HEK293 (cell line): ENCODE data around the gene BLOC1S6.

Experiments
- CTCF ChIA-PET: fragments of 350-600 bp; formaldehyde crosslinking; extraction: SDS; loops from one replicate; lab custom pipeline; 2021; ENCODE audit warnings: antibody characterized with exemption; lab: Yijun Ruan, JAX
- POLR2A ChIA-PET: fragments of 300-600 bp; formaldehyde crosslinking; extraction: SDS; loops from one replicate; lab custom pipeline; 2020; ENCODE audit warnings: antibody characterized with exemption, inconsistent platforms; lab: Yijun Ruan, JAX
- H3K27ac ChIP-seq: fragments of 200-500 bp; sonication (Bioruptor generic); 2 replicates; pipeline ENCODE4 v1.5.1; 2014; ENCODE audit warnings: low read depth, low read length, control low read depth, inconsistent platforms; ENCODE audit errors: extremely low read depth
- H3K36me3 ChIP-seq, 2 experiments: fragments of 200-500 bp in 1 of 2; sonication (Bioruptor generic) in 1 of 2; 1 replicate in 1 of 2; 2 replicates in 1 of 2; pipeline ENCODE4 v1.5.1; 2014 to 2017; ENCODE audit warnings: inconsistent platforms in 2 of 2, low read length in 2 of 2; ENCODE audit not compliant: control insufficient read depth in 2 of 2, insufficient read depth in 1 of 2
- H3K4me1 ChIP-seq: fragments of 200-500 bp; sonication (Bioruptor generic); 2 replicates; pipeline ENCODE4 v1.5.1; 2014; ENCODE audit warnings: mild to moderate bottlenecking, low read length, inconsistent platforms; ENCODE audit not compliant: control insufficient read depth, insufficient read depth
- H3K4me3 ChIP-seq: 2 replicates; pipeline ENCODE4 v1.5.1; 2011; ENCODE audit warnings: low read depth, mild to moderate bottlenecking, control low read depth, low read length, moderate library complexity
- H3K9me3 ChIP-seq: fragments of 200-500 bp; sonication (Bioruptor generic); 2 replicates; pipeline ENCODE4 v1.5.1; 2014; ENCODE audit warnings: low read depth, low read length, inconsistent platforms; ENCODE audit not compliant: control insufficient read depth, insufficient read depth
- OVOL3 ChIP-seq: fragments of 450-650 bp; formaldehyde crosslinking; IDR thresholded peaks from 2 replicates; pipeline ENCODE4 v1.5.1; 2016; ENCODE audit warnings: missing biosample characterization, missing genetic modification characterization
- ZFHX2 ChIP-seq: fragments of 450-650 bp; formaldehyde crosslinking; conservative IDR thresholded peaks from 2 replicates; pipeline ENCODE4 v1.5.1; 2016; ENCODE audit warnings: missing biosample characterization, missing genetic modification characterization
- ZNF10 ChIP-seq: fragments of 450-650 bp; formaldehyde crosslinking; IDR thresholded peaks from 2 replicates; pipeline ENCODE4 v1.5.1; 2017; ENCODE audit warnings: missing biosample characterization, missing genetic modification characterization
- ZNF155 ChIP-seq: fragments of 450-650 bp; formaldehyde crosslinking; IDR thresholded peaks from 2 replicates; pipeline ENCODE4 v1.5.1; 2016; ENCODE audit warnings: missing biosample characterization, missing genetic modification characterization
- ZNF157 ChIP-seq: fragments of 450-650 bp; formaldehyde crosslinking; IDR thresholded peaks from 2 replicates; pipeline ENCODE4 v1.5.1; 2016; ENCODE audit warnings: missing biosample characterization, missing genetic modification characterization
- ZNF350 ChIP-seq: fragments of 450-650 bp; formaldehyde crosslinking; IDR thresholded peaks from 2 replicates; pipeline ENCODE4 v1.5.0; 2017; ENCODE audit warnings: missing biosample characterization, mild to moderate bottlenecking, missing genetic modification characterization
- ZNF521 ChIP-seq: fragments of 450-650 bp; formaldehyde crosslinking; IDR thresholded peaks from 2 replicates; pipeline ENCODE4 v1.5.1; 2017; ENCODE audit warnings: missing biosample characterization, mild to moderate bottlenecking, missing genetic modification characterization
- ZNF549 ChIP-seq: fragments of 450-650 bp; IDR thresholded peaks from 2 replicates; pipeline ENCODE4 v1.5.1; 2018; ENCODE audit warnings: missing biosample characterization, missing genetic modification characterization, mild to moderate bottlenecking, inconsistent platforms, moderate library complexity
- ZNF555 ChIP-seq: fragments of 450-650 bp; formaldehyde crosslinking; conservative IDR thresholded peaks from 2 replicates; pipeline ENCODE4 v1.5.1; 2017; ENCODE audit warnings: missing biosample characterization, mild to moderate bottlenecking, missing genetic modification characterization, inconsistent platforms
- ZNF561 ChIP-seq: fragments of 450-650 bp; IDR thresholded peaks from 2 replicates; pipeline ENCODE4 v1.5.1; 2018; ENCODE audit warnings: missing biosample characterization, missing genetic modification characterization, borderline replicate concordance
- ZNF596 ChIP-seq: fragments of 450-650 bp; IDR thresholded peaks from 2 replicates; pipeline ENCODE4 v1.5.0; 2018; ENCODE audit warnings: missing biosample characterization, mild to moderate bottlenecking, missing genetic modification characterization, moderate library complexity
- ZXDB ChIP-seq: fragments of 450-650 bp; formaldehyde crosslinking; IDR thresholded peaks from 2 replicates; pipeline ENCODE4 v1.5.1; 2016; ENCODE audit warnings: missing biosample characterization, missing genetic modification characterization
- TF ChIP-seq, protein P1 (sequence below): fragments of 450-650 bp; formaldehyde crosslinking; IDR thresholded peaks from 2 replicates; pipeline ENCODE4 v1.5.1; 2016; ENCODE audit warnings: missing biosample characterization, missing genetic modification characterization
- TF ChIP-seq, protein P2 (sequence below): fragments of 450-650 bp; IDR thresholded peaks from 2 replicates; pipeline ENCODE4 v1.5.1; 2018; ENCODE audit warnings: missing biosample characterization, mild to moderate bottlenecking, missing genetic modification characterization
- TF ChIP-seq, protein P3 (sequence below): fragments of 450-650 bp; formaldehyde crosslinking; IDR thresholded peaks from 2 replicates; pipeline ENCODE4 v1.5.1; 2017; ENCODE audit warnings: missing biosample characterization, missing genetic modification characterization

Gene BLOC1S6

DNA sequence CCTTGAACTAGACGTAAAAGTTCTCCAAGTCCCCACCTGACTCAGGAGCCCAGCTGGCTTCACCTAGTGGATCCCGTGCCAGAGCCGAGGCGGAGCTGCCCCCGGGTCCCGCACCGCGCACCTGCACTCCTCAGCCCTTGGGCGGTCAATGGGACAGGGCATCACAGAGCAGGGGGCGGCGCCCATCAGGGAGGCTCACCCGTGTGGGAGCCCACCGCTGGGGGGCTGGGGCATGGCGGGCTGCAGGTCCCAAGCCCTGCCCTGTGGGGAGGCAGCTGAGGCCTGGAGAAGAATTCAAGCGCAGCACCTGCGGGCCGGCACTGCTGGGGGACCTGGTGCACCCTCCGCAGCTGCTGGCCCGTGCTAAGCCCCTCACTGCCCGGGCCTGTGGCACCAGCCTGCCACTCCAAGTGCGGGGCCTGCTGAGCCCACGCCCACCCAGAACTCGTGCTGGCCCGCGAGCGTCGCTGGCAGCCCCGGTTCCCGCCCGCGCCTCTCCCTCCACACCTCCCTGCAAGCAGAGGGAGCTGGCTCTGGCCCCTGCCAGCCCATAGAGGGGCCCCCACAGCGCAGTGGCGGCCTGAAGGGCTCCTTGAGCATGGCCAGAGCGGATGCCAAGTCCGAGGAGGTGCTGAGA lies 63.8 kb downstream of the BLOC1S6 start:
- POLR2A ChIA-PET, result no interaction called here
- CTCF ChIA-PET, result no interaction called here
- Histone ChIP-seq H3K36me3 (no peaks in the 10 kb centered on the region), H3K9me3 (no peaks in the 10 kb centered on the region), H3K4me3 (no peak overlapping the region), H3K27ac (no peak overlapping the region), H3K4me1 (no peaks in the 10 kb centered on the region)
- TF ChIP-seq ZNF549 (tag by site-specific recombination), result no peak
- no peak for TF ChIP-seq ZNF157 (tag by site-specific recombination)
- no peak for TF ChIP-seq ZNF596

DNA sequence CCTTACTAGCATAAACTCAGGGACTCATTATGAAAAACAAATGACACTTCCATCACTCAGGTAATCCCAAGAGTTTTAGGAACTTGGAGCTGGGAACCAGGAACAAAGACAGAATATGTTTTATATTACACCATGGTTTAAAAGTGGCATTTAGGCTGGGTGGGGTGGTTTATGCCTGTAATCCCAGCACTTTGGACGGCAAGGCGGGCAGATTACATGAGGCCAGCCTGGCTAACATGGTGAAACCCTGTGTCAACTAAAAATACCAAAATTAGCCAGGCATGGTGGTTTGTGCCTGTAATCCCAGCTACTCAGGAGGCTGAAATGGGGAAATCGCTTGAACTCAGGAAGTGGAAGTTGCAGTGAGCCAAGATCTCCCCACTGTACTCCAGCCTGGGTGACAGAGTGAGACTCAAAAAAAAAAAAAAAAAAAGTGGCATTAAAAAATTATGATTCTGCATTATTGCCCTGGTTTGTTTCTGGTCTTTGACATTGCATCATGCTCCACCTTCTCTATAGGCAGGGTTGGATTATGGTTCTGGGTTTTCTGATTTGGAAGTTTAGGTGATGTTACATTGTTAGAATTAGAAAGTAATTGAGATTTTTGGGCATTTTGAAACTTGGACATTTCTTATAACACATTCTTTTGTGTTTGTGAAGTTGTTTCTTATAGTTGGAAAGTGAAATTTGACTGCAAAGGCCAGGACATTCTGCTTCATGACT lies 66.7 kb downstream of the BLOC1S6 start:
- ChIA-PET POLR2A (no interaction called here), CTCF (no interaction called here)
- H3K4me3 ChIP-seq, result no peak overlapping the region
- no peaks in the 10 kb centered on the region for H3K36me3 ChIP-seq
- H3K27ac ChIP-seq, result no peak overlapping the region
- TF ChIP-seq ZFHX2 (tag by site-specific recombination), result no peak
- H3K4me1 ChIP-seq, result no peaks in the 10 kb centered on the region
- no peaks in the 10 kb centered on the region for H3K9me3 ChIP-seq

DNA sequence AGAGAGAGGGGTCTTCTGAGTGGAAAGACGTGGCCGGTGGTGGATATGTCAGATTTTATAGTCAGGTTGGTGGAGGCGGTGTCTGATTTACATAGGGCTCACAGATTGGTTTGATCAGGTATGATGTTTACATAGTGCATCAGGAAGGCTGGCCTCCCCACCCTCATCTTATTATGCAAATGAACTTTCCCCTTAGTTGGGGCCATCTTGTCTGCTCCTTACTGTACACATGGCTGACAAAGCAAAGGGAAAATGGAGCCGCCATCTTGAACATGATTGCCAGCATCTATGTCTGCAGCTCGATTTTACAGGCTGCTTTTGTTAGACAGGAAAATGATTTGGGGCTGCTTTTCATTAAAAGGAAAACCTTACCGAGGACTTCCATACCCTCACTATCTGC lies 67.6 kb downstream of the BLOC1S6 start:
- no peaks in the 10 kb centered on the region for H3K9me3 ChIP-seq
- ChIA-PET POLR2A (no interaction called here), CTCF (interaction anchor here (0.7 kb wide), 1 partner anchor 974 kb away, joined by 3 read pairs; no protein-coding TSS in a partner anchor)
- TF ChIP-seq ZNF555 (no peak), ZNF155 (no peak), ZNF10 (tag by site-specific recombination) (no peak), ZNF521 (tag by site-specific recombination) (no peak)
- H3K4me1 ChIP-seq, result no peaks in the 10 kb centered on the region
- H3K27ac ChIP-seq, result no peak overlapping the region
- H3K4me3 ChIP-seq, result no peak overlapping the region
- no peaks in the 10 kb centered on the region for H3K36me3 ChIP-seq

DNA sequence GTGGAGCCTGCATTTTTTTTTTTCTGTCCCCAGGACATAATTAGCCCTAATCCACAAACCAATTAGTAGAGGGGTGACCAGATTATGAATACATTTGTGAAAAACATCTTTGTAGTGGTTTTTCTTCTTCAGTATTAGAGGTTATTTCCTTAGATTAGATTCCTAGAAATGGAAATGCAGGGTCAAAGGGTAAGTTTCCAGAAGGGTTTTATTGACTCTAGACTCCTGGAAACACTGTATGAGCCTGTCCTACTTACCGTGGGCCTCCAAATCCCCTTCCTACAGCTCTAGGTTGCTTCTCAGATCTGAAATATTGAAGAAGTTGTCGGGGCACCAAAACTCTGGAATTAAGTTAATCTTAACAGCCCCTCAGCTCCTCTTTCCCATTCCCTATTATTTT lies 70.1 kb downstream of the BLOC1S6 start:
- no peak overlapping the region for H3K27ac ChIP-seq
- H3K4me1 ChIP-seq, result no peaks in the 10 kb centered on the region
- H3K4me3 ChIP-seq, result no peak overlapping the region
- H3K9me3 ChIP-seq, result no peaks in the 10 kb centered on the region
- no peaks in the 10 kb centered on the region for H3K36me3 ChIP-seq
- ChIA-PET CTCF (no interaction called here), POLR2A (no interaction called here)
- TF ChIP-seq OVOL3 (tag by site-specific recombination), result no peak

DNA sequence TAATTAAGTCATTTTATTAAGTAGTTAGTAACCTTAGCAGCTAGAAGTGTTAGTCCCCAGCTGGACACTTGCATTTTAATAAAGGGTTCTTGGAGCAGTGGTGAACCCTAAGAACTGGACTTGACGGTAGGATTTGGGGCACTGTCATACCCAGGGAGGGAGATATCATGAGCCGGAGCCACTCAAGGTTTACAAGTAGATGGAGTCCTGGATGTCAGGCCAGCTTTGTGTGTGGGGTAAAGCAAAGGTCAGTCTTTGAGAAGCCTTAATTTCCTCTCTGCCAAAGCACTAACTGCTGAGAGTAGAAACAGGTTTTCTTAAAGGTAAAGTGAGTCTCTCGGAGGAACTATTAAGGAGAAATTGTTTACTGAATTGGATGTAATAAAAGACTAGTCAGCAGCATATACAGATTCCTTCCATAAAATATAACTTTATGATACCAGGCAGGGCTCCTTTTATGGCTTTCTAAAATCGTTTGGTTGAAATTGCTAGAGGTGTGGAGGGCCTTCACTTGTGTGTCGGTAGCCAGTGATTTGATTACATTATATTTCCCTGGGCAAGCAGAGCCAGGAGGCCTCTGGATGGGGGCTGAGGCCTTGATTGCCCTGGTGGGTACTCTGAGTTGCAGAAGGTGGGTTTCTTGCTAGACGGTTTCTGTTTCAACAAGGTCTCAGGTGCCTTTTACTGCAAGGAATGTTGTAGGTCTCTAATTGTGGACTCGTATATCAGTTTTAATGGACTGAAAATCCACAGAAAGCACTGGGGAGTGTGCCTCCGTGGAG lies 70.8 kb downstream of the BLOC1S6 start:
- H3K4me3 ChIP-seq, result no peak overlapping the region
- no peak overlapping the region for H3K27ac ChIP-seq
- ChIA-PET POLR2A (no interaction called here), CTCF (no interaction called here)
- no peaks in the 10 kb centered on the region for H3K36me3 ChIP-seq
- no peaks in the 10 kb centered on the region for H3K9me3 ChIP-seq
- H3K4me1 ChIP-seq, result no peaks in the 10 kb centered on the region
- TF ChIP-seq, protein P1, sequence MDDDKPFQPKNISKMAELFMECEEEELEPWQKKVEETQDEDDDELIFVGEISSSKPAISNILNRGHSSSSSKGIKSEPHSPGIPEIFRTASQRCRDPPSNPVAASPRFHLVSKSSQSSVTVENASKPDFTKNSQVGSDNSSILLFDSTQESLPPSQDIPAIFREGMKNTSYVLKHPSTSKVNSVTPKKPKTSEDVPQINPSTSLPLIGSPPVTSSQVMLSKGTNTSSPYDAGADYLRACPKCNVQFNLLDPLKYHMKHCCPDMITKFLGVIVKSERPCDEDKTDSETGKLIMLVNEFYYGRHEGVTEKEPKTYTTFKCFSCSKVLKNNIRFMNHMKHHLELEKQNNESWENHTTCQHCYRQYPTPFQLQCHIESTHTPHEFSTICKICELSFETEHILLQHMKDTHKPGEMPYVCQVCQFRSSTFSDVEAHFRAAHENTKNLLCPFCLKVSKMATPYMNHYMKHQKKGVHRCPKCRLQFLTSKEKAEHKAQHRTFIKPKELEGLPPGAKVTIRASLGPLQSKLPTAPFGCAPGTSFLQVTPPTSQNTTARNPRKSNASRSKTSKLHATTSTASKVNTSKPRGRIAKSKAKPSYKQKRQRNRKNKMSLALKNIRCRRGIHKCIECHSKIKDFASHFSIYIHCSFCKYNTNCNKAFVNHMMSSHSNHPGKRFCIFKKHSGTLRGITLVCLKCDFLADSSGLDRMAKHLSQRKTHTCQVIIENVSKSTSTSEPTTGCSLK, result no peak
- TF ChIP-seq, protein P2, sequence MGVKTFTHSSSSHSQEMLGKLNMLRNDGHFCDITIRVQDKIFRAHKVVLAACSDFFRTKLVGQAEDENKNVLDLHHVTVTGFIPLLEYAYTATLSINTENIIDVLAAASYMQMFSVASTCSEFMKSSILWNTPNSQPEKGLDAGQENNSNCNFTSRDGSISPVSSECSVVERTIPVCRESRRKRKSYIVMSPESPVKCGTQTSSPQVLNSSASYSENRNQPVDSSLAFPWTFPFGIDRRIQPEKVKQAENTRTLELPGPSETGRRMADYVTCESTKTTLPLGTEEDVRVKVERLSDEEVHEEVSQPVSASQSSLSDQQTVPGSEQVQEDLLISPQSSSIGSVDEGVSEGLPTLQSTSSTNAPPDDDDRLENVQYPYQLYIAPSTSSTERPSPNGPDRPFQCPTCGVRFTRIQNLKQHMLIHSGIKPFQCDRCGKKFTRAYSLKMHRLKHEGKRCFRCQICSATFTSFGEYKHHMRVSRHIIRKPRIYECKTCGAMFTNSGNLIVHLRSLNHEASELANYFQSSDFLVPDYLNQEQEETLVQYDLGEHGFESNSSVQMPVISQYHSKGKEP (tag by site-specific recombination), result no peak
- no peak for TF ChIP-seq ZNF350 (tag by site-specific recombination)
- TF ChIP-seq, protein P3, sequence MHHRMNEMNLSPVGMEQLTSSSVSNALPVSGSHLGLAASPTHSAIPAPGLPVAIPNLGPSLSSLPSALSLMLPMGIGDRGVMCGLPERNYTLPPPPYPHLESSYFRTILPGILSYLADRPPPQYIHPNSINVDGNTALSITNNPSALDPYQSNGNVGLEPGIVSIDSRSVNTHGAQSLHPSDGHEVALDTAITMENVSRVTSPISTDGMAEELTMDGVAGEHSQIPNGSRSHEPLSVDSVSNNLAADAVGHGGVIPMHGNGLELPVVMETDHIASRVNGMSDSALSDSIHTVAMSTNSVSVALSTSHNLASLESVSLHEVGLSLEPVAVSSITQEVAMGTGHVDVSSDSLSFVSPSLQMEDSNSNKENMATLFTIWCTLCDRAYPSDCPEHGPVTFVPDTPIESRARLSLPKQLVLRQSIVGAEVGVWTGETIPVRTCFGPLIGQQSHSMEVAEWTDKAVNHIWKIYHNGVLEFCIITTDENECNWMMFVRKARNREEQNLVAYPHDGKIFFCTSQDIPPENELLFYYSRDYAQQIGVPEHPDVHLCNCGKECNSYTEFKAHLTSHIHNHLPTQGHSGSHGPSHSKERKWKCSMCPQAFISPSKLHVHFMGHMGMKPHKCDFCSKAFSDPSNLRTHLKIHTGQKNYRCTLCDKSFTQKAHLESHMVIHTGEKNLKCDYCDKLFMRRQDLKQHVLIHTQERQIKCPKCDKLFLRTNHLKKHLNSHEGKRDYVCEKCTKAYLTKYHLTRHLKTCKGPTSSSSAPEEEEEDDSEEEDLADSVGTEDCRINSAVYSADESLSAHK (tag by site-specific recombination), result no peak
- TF ChIP-seq ZXDB (tag by site-specific recombination), result no peak
- no peak for TF ChIP-seq ZNF561 (tag by site-specific recombination)
